Amygdala (tissue), 56 donors: ENCODE measurements around the gene CRB3.

Experiments
- DNase-seq, 56 donors: peaks; one replicate each; lab custom pipeline; 2025; lab: John Stamatoyannopoulos, UW

The CRB3 gene

GRCh38 chr19:6460099-6460884 is 3.8 kb upstream of the CRB3 start:
- peak; percentile 73 to 99 (median 96) for DNase-seq

- no peak for DNase-seq
Observed at GRCh38 chr19:6465006-6465405, 935 bp downstream of the CRB3 start.

GRCh38 chr19:6465663-6466062 is 1.6 kb downstream of the CRB3 start:
- DNase-seq: no peak

GRCh38 chr19:6466526-6467248 is 2.6 kb downstream of the CRB3 start:
- DNase-seq: no peak

GRCh38 chr19:6467384-6467783 is 3.3 kb downstream of the CRB3 start:
- DNase-seq: no peak

- DNase-seq: no peak
Observed at GRCh38 chr19:6470173-6470572, 6.1 kb downstream of the CRB3 start.

GRCh38 chr19:6471076-6471475 is 7.0 kb downstream of the CRB3 start:
- no peak for DNase-seq

- DNase-seq: no peak
Observed at GRCh38 chr19:6472713-6473112, 8.6 kb downstream of the CRB3 start.

GRCh38 chr19:6473647-6474046 is 9.6 kb downstream of the CRB3 start:
- no peak for DNase-seq

- no peak for DNase-seq
Observed at GRCh38 chr19:6475321-6476108, 11.4 kb downstream of the CRB3 start.

GRCh38 chr19:6476155-6476895 is 12.3 kb downstream of the CRB3 start:
- DNase-seq: peak in 46 of 56 donors; percentile 10 to 80 (median 48)

- DNase-seq: no peak
Observed at GRCh38 chr19:6476896-6477431, 12.9 kb downstream of the CRB3 start.

GRCh38 chr19:6478815-6479214 is 14.7 kb downstream of the CRB3 start:
- no peak for DNase-seq

- DNase-seq: no peak
Observed at GRCh38 chr19:6479836-6480398, 15.8 kb downstream of the CRB3 start.

- no peak for DNase-seq
Observed at GRCh38 chr19:6480848-6481415, 16.9 kb downstream of the CRB3 start.

- peak in 35 of 56 donors; percentile 4 to 64 (median 35) for DNase-seq
Observed at GRCh38 chr19:6481541-6482342, 17.7 kb downstream of the CRB3 start, which contains the start of gene DENND1C. Gene DENND1C, minus strand, starts transcription at chr19:6481787. Its CDS starts 92 bp downstream, at chr19:6481695.

GRCh38 chr19:6482343-6482686 is 18.2 kb downstream of the CRB3 start:
- DNase-seq: no peak

GRCh38 chr19:6483235-6483634 is 19.2 kb downstream of the CRB3 start:
- no peak for DNase-seq

- no peak for DNase-seq
Observed at GRCh38 chr19:6484230-6484629, 20.2 kb downstream of the CRB3 start.
